GM23338 (cell line): Measurements from ENCODE around the gene TDG.

Source experiments
- CREB1 ChIP-seq: fragments of 250-450 bp; sonication (Bioruptor Pico); IDR thresholded peaks from 2 replicates; pipeline ENCODE4 v1.5.0; 2020; ENCODE audit warnings: low read depth, mild to moderate bottlenecking, moderate library complexity
- CTCF ChIP-seq, 2 experiments: fragments of 200-600 bp in 1 of 2; sonication (generic) in 1 of 2; conservative IDR thresholded peaks; 2 replicates each; pipeline versions ENCODE4 v1.5.1 to v1.6.1; 2016 to 2017; ENCODE audit warnings: antibody characterized with exemption in 2 of 2, low read depth in 2 of 2, mild to moderate bottlenecking in 2 of 2, moderate library complexity in 1 of 2
- ETS1 ChIP-seq: IDR thresholded peaks from 2 replicates; pipeline ENCODE4 v1.6.1; 2016; ENCODE audit warnings: antibody characterized with exemption
- EZH2 ChIP-seq: fragments of 200-600 bp; sonication (generic); IDR thresholded peaks from one replicate; pipeline ENCODE4 v1.8.0; 2017; ENCODE audit warnings: antibody characterized with exemption, mild to moderate bottlenecking, low read depth; ENCODE audit not compliant: unreplicated experiment
- EZH2phosphoT487 ChIP-seq: fragments of 200-600 bp; sonication (generic); IDR thresholded peaks from one replicate; pipeline ENCODE4 v1.8.1; 2018; ENCODE audit warnings: antibody characterized with exemption; ENCODE audit not compliant: unreplicated experiment
- JUNB ChIP-seq: IDR thresholded peaks from one replicate; pipeline ENCODE4 v1.6.1; 2016; ENCODE audit warnings: antibody characterized with exemption; ENCODE audit not compliant: unreplicated experiment
- NANOG ChIP-seq: IDR thresholded peaks from 2 replicates; pipeline ENCODE4 v1.6.1; 2016; ENCODE audit warnings: antibody characterized with exemption, borderline replicate concordance
- POLR2AphosphoS5 ChIP-seq: IDR thresholded peaks from 2 replicates; pipeline ENCODE4 v1.6.1; 2016; ENCODE audit warnings: antibody characterized with exemption, low read depth
- REST ChIP-seq: IDR thresholded peaks from one replicate; pipeline ENCODE4 v1.6.1; 2018; ENCODE audit warnings: antibody characterized with exemption; ENCODE audit not compliant: unreplicated experiment
- STAT1 ChIP-seq: IDR thresholded peaks from one replicate; pipeline ENCODE4 v1.6.1; 2016; ENCODE audit warnings: antibody characterized with exemption; ENCODE audit not compliant: unreplicated experiment
- ZNF331 ChIP-seq: fragments of 250-450 bp; sonication (Bioruptor Pico); IDR thresholded peaks from 2 replicates; pipeline ENCODE4 v1.5.0; 2020; ENCODE audit warnings: low read depth, mild to moderate bottlenecking, moderate library complexity

- TF ChIP-seq CTCF (conservative IDR thresholded peaks at IDR 0.05; ENCODE audit: low read depth in 2 of 2), result no peak
- TF ChIP-seq EZH2, result no peak
- no peak for TF ChIP-seq REST
- no peak for TF ChIP-seq POLR2AphosphoS5
- no peak for TF ChIP-seq EZH2phosphoT487
- no peak for TF ChIP-seq CREB1 (CRISPR knock-in tag)
- TF ChIP-seq NANOG, result no peak
- no peak for TF ChIP-seq JUNB
- no peak for TF ChIP-seq ETS1
- TF ChIP-seq STAT1, result no peak
- TF ChIP-seq ZNF331, result no peak
Measured at GRCh38 chr12:103973909-103974308, 8.2 kb downstream of the TDG start.
